ENCODE measurements around the gene ITPK1.

ITPK1 gene

DNA sequence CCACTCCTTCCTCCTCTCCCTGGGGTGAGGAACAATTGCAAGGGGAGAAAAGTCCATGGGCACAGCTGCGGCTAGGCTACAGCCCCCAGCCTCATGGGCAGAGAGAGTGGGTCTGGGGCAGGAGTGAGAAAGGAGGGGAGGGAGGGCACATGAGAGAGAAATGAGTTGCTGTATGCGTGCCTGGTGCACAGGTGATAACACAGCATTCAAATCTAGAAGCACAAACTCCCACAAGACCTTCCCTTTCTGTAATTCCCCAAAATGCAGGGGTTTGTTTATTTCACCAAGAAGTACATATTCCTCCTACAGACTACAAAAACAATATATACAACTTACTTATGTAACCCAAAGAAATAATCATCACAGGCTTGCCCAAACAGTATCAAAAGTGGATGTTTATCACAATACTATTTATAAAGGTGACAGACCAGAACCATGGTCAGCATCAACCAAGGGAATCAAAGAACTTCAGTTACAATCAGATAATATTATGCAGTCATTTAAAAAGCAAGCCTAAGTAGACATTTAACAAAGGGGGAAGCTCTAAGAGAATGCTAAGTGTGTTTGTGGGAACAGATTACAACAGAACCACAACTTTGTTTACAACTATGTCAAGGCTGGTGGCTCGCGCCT is 54.2 kb downstream of the ITPK1 start:
- DNase-seq (ENCODE audit: insufficient read length): no peak
- peak; percentile 36 for FAIRE-seq
- TF ChIP-seq POLR2AphosphoS5 (IDR thresholded peaks at IDR 0.05; ENCODE audit: low read depth, low read length) (no peak), POLR2A (IDR thresholded peaks at IDR 0.05; ENCODE audit: low read depth, low read length) (no peak), TAF1 (IDR thresholded peaks at IDR 0.05; ENCODE audit: borderline replicate concordance, low read depth, low read length) (no peak)

DNA sequence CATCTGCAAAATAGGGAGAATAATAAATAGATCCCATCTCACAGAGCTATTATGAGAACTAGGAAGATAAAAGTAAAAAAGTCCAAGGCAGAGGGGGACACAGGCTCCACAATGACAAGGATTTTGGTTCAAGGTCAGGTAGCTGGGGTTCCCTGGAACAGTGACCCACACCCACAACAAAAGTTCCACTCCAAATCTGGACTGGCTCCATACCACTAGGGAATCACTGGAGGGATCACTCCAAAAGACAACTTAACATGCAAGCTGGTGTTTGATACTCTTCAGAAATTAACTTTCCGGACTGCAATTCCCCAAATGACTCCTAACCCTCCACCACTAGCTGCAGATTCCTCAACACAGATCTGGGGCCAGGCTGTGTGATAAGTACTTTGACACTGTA is 54.9 kb downstream of the ITPK1 start:
- FAIRE-seq: peak; percentile 30

DNA sequence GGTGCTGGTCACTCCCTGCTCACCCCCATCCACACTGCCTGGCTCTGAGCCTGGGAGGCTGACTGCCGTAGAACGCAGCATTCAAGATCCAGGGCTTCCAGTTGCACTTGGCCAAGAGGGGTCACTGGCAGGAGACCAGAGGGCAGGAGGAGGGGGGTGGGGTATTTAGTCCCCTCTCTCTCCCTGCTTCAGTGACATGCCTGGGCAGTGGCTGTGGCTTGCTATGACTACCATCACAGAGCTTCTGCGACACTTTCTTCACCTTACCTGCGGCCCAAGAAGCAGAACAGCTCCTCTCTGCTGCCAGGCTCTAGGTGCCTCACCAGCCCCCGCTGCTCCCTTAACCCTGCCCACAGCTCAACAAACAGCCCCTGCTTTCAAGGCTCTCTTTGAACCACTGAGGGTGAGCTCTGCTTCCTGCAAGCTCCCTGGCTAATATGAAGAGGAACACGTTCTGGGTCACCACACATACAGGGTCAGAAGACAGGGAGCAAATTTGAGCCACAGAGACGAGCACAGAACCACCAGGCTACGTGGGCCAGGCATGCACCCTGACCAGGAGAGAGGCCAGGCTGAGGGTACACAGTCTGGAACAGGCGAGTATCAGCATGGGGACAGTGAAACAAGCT is 55.7 kb downstream of the ITPK1 start:
- DNase-seq (ENCODE audit: insufficient read length) (no peak), FAIRE-seq (peak; percentile 69)
- TF ChIP-seq POLR2A (IDR thresholded peaks at IDR 0.05; ENCODE audit: low read depth, low read length) (no peak), POLR2AphosphoS5 (IDR thresholded peaks at IDR 0.05; ENCODE audit: low read depth, low read length) (no peak), TAF1 (IDR thresholded peaks at IDR 0.05; ENCODE audit: borderline replicate concordance, low read depth, low read length) (no peak)

More for the DNA sequence above, 54.9 kb downstream of the ITPK1 start:
- DNase-seq (ENCODE audit: insufficient read length): no peak
- TF ChIP-seq POLR2A (IDR thresholded peaks at IDR 0.05; ENCODE audit: low read depth, low read length) (no peak), POLR2AphosphoS5 (IDR thresholded peaks at IDR 0.05; ENCODE audit: low read depth, low read length) (no peak), TAF1 (IDR thresholded peaks at IDR 0.05; ENCODE audit: borderline replicate concordance, low read depth, low read length) (no peak)

DNA sequence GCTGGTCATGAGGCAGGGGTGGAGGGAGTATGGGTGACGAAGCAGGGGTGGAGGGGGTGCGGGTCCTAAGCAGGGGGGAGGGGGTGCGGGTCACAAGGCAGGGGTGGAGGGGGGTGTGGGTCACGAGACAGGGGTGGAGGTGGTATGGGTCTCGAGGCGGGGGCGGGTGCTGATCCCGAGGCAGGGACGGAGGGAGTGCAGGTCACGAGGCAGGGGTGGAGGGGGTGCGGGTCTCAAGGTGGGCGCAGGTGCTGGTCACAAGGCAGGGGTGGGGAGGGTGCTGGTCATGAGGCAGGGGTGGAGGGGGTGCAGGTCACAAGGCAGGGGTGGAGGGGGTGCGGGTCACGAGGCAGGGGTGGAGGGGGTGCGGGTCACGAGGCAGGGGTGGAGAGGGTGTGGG is 56.5 kb downstream of the ITPK1 start:
- no peak for DNase-seq (ENCODE audit: insufficient read length)
- no peak for TF ChIP-seq POLR2AphosphoS5 (IDR thresholded peaks at IDR 0.05; ENCODE audit: low read depth, low read length)
- TF ChIP-seq POLR2A (IDR thresholded peaks at IDR 0.05; ENCODE audit: low read depth, low read length): no peak
- TF ChIP-seq TAF1 (IDR thresholded peaks at IDR 0.05; ENCODE audit: borderline replicate concordance, low read depth, low read length): no peak
- no peak for FAIRE-seq

DNA sequence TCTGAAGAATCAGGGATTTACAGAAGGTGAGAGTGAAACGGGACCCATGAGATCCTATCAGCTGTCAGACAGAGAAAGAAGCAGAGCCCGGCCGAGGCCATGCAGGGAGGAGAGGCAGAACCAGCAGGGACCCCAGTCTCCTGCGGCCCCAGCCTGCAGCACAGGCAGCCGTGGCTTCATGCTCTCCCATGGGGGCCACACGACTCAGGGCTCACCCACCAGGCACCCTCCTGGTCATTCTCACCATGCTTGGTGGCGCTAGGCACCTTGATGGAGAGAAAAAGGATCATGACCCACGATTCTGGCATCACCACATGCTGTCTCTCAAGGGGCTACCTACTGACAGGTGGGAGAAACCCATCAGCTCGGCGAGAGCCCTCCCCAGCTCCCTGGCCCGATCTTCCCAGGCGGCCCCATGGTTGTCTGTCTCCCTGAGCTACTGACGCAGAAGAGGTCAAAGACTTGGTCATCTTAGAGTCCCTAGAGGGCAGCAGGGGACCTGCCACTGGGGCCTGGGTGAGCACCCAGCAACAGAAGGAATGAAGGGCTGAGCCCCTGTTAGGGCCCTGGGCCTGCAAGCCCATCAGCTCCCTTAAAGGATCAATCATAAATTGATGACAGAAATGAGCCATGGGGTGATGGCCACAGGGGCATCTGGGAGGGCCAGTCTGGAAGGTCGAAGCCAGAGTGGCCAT is 58.0 kb downstream of the ITPK1 start:
- no peak for FAIRE-seq
- no peak for DNase-seq (ENCODE audit: insufficient read length)

DNA sequence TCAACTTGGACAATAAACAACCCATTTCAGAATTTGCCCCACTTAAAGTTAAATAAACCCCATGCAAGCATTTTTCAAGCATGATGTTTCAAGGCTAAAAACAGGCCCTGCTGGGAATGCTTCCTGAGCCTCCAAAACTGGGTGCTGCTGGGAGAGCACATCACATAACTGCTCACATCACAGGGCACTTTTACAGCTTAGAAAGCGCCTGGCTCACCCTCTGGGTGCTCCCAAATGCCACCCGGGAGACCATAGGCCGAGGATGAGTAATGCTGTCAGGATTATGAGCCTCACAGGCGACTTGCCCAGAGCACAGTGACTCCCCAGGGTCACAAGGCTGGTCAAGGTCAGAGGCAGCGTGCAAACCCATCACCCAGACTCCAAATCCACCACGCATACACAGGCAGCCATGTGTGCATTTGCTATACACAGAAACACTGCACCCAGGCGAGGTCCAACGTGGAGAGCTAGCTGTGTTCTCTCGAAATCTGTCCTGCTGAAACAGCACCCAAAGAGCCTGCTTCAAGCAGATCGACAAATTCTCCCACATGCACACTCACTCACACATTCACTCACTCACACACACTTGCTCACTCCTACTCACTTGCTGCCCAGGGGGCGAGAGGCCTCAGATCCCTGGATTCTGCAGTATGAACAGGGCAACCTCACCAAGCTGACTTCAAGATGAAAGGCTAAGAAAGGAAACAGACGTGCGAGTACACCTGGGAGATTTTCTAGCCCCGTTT is 58.7 kb downstream of the ITPK1 start:
- FAIRE-seq (peak; percentile 5), DNase-seq (ENCODE audit: insufficient read length) (no peak)
- TF ChIP-seq POLR2AphosphoS5 (IDR thresholded peaks at IDR 0.05; ENCODE audit: low read depth, low read length) (no peak), POLR2A (IDR thresholded peaks at IDR 0.05; ENCODE audit: low read depth, low read length) (no peak), TAF1 (IDR thresholded peaks at IDR 0.05; ENCODE audit: borderline replicate concordance, low read depth, low read length) (no peak)

More for the DNA sequence above, 58.0 kb downstream of the ITPK1 start:
- no peak for TF ChIP-seq POLR2A (IDR thresholded peaks at IDR 0.05; ENCODE audit: low read depth, low read length)
- no peak for TF ChIP-seq TAF1 (IDR thresholded peaks at IDR 0.05; ENCODE audit: borderline replicate concordance, low read depth, low read length)
- TF ChIP-seq POLR2AphosphoS5 (IDR thresholded peaks at IDR 0.05; ENCODE audit: low read depth, low read length): no peak

DNA sequence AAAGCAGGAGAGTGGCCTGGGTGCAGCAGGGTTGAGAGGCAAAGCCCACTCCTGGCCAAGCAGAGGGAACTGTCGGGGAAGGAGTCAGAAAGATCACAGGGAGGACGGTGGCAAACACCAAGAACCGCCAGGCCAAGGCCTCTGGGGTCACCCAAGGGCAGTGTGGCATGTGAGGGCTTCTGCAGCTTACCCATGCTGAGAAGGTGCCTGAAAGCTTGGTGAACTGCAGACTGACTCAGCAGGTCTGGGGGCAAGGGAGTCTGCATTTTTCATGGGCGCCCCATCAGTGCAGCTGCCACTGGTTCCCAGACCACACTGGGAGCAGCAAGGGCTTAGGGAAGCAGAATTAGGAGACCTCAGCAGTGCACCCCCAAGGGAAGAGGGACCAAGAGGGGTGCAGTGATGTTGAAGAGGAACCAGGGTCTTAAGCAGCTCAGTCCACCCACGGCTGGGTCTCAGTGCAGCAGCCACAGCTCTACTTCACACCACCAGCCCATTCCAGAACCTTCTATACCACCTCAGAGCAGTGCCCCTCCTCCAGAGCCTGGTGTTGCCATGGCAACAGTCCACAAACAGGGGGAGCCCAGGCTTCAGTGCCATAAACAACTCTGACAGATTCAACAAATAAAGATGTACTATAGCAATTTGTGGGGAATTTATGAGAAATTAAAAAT is 59.4 kb downstream of the ITPK1 start:
- TF ChIP-seq POLR2A (IDR thresholded peaks at IDR 0.05; ENCODE audit: low read depth, low read length): no peak
- no peak for TF ChIP-seq TAF1 (IDR thresholded peaks at IDR 0.05; ENCODE audit: borderline replicate concordance, low read depth, low read length)
- no peak for TF ChIP-seq POLR2AphosphoS5 (IDR thresholded peaks at IDR 0.05; ENCODE audit: low read depth, low read length)
- FAIRE-seq (no peak), DNase-seq (ENCODE audit: insufficient read length) (no peak)

DNA sequence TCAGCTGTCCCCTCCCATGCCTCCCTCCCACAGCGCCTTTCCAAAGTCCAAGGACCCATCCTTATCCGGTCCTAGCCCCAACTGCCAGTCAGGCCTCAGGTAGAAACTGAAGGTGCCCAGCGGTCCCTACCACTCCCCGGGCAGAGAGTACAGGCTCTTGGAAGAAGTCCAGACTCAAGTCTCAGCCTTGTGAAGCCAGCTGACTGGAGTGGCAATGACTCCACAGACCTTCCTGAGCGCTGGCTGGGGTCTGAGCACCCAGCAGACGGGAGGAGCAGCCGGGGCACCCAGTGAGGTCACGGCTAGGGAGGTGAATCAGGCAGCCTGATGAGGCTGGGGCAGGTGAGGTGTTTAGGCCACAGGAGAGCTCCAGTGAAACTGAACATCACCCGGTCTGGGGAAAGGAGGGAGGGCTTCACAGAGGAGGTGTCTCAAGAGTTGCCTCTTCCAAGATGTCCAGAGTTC is 60.0 kb downstream of the ITPK1 start:
- TF ChIP-seq TAF1 (IDR thresholded peaks at IDR 0.05; ENCODE audit: borderline replicate concordance, low read depth, low read length) (no peak), POLR2A (IDR thresholded peaks at IDR 0.05; ENCODE audit: low read depth, low read length) (no peak), POLR2AphosphoS5 (IDR thresholded peaks at IDR 0.05; ENCODE audit: low read depth, low read length) (no peak)
- DNase-seq (ENCODE audit: insufficient read length): no peak
- no peak for FAIRE-seq

DNA sequence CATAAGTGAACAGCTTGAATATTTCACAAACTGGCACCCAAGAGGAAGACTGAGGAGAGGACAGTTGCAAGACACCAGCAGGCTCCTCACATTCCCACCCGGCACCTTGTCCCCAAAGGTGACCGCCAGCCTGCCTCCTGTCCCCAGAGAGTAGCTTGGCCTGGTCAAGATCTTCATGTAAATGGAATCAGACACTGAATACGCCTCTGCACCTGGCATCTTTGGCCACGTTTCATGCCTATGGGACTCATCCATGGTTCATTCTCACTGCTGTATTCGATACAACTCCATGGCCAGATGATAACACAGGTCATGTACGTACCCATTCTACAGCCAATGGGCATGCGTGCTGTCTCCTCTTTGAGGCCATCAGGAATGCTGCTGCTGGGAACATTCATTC is 60.8 kb downstream of the ITPK1 start:
- no peak for FAIRE-seq

DNA sequence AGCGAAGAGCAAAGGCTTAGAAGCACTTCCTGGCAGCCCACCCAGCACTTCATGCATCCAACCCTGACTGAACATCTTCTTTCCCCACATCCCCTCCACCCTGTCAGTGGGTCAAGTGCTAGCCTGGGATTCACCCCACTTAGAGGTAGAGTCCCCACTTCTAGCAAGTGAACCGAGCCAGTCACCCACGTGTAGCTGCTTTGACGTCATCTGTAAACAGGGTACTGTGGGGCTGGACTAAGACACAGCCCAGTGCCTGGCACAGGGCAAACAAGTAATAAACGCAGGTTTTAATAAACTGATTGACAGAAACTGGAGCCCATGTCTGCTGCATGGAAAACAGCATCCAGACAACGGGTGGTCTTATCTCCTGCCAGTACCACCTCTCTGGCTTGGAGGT is 61.7 kb downstream of the ITPK1 start:
- FAIRE-seq (peak; percentile 62), DNase-seq (ENCODE audit: insufficient read length) (no peak)
- no peak for TF ChIP-seq POLR2A (IDR thresholded peaks at IDR 0.05; ENCODE audit: low read depth, low read length)
- TF ChIP-seq POLR2AphosphoS5 (IDR thresholded peaks at IDR 0.05; ENCODE audit: low read depth, low read length): no peak
- TF ChIP-seq TAF1 (IDR thresholded peaks at IDR 0.05; ENCODE audit: borderline replicate concordance, low read depth, low read length): no peak

More for the DNA sequence above, 60.8 kb downstream of the ITPK1 start:
- DNase-seq (ENCODE audit: insufficient read length): no peak
- TF ChIP-seq TAF1 (IDR thresholded peaks at IDR 0.05; ENCODE audit: borderline replicate concordance, low read depth, low read length) (no peak), POLR2A (IDR thresholded peaks at IDR 0.05; ENCODE audit: low read depth, low read length) (no peak), POLR2AphosphoS5 (IDR thresholded peaks at IDR 0.05; ENCODE audit: low read depth, low read length) (no peak)

Measured in GM12892 (cell line).